NT2/D1 (cell line): Measurements from ENCODE around the gene DTD1.

Source experiments
- DNase-seq: peaks from one replicate; pipeline ENCODE4 v3.0.0-alpha.2; 2011; ENCODE audit warnings: low read depth, low spot score
- H3K27me3 ChIP-seq: 2 replicates; pipeline ENCODE4 v1.6.0; 2011; ENCODE audit warnings: mild to moderate bottlenecking; ENCODE audit not compliant: insufficient read length, insufficient read depth
- H3K36me3 ChIP-seq: 2 replicates; pipeline ENCODE4 v1.6.1; 2011; ENCODE audit warnings: mild to moderate bottlenecking, low read length, mixed read lengths; ENCODE audit not compliant: insufficient read depth, insufficient read length
- H3K4me1 ChIP-seq: 2 replicates; pipeline ENCODE4 v1.5.1; 2011; ENCODE audit not compliant: insufficient read depth, insufficient read length
- H3K4me3 ChIP-seq: 2 replicates; pipeline ENCODE4 v1.5.1; 2011; ENCODE audit warnings: low read depth; ENCODE audit not compliant: insufficient read length
- H3K9ac ChIP-seq: 2 replicates; pipeline ENCODE4 v1.6.0; 2011; ENCODE audit warnings: low read depth; ENCODE audit not compliant: insufficient read length
- H3K9me3 ChIP-seq: 2 replicates; pipeline ENCODE4 v1.5.1; 2011; ENCODE audit warnings: mild to moderate bottlenecking, low read length; ENCODE audit not compliant: insufficient read depth
- SUZ12 ChIP-seq: IDR thresholded peaks from 2 replicates; pipeline ENCODE4 v1.6.1; 2011; ENCODE audit not compliant: insufficient read length, insufficient read depth; ENCODE audit errors: extremely low read depth
- YY1 ChIP-seq: IDR thresholded peaks from 2 replicates; pipeline ENCODE4 v1.6.1; 2011; ENCODE audit not compliant: insufficient read length, insufficient read depth
- ZNF274 ChIP-seq: IDR thresholded peaks from 2 replicates; pipeline ENCODE4 v1.6.1; 2011; ENCODE audit warnings: mild to moderate bottlenecking, low read depth, low read length

The DTD1 gene

GRCh38 chr20:18767676-18768075 is 179.8 kb downstream of the DTD1 start:
- TF ChIP-seq SUZ12 (no peak), ZNF274 (no peak), YY1 (no peak)
- Histone ChIP-seq H3K9me3 (no peaks in the 10 kb centered on the region), H3K36me3 (peaks cover 3% of the 10 kb centered on the region), H3K9ac (no peak overlapping the region), H3K27me3 (no peaks in the 10 kb centered on the region), H3K4me3 (no peak overlapping the region), H3K4me1 (no peaks in the 10 kb centered on the region)
- DNase-seq: no peak

GRCh38 chr20:18773566-18773965 is 185.7 kb downstream of the DTD1 start:
- TF ChIP-seq ZNF274: no peak
- no peak for TF ChIP-seq YY1
- no peak for TF ChIP-seq SUZ12
- Histone ChIP-seq H3K9me3 (no peaks in the 10 kb centered on the region), H3K4me3 (no peak overlapping the region), H3K36me3 (no peaks in the 10 kb centered on the region), H3K4me1 (no peaks in the 10 kb centered on the region), H3K27me3 (no peaks in the 10 kb centered on the region), H3K9ac (no peak overlapping the region)
- no peak for DNase-seq

GRCh38 chr20:18774207-18774606 is 186.4 kb downstream of the DTD1 start:
- DNase-seq: no peak
- H3K9me3 ChIP-seq: no peaks in the 10 kb centered on the region
- no peak for TF ChIP-seq SUZ12
- TF ChIP-seq YY1: no peak
- TF ChIP-seq ZNF274: no peak
- no peaks in the 10 kb centered on the region for H3K27me3 ChIP-seq
- no peaks in the 10 kb centered on the region for H3K4me1 ChIP-seq
- no peak overlapping the region for H3K9ac ChIP-seq
- H3K4me3 ChIP-seq: no peak overlapping the region
- no peaks in the 10 kb centered on the region for H3K36me3 ChIP-seq

- no peak for TF ChIP-seq YY1
- no peak for TF ChIP-seq SUZ12
- DNase-seq: no peak
Observed at GRCh38 chr20:18775633-18776032, 187.8 kb downstream of the DTD1 start.

GRCh38 chr20:18778690-18779392 is 191.0 kb downstream of the DTD1 start:
- DNase-seq: no peak

More at GRCh38 chr20:18775633-18776032, 187.8 kb downstream of the DTD1 start:
- H3K36me3 ChIP-seq: no peaks in the 10 kb centered on the region
- no peaks in the 10 kb centered on the region for H3K27me3 ChIP-seq
- no peaks in the 10 kb centered on the region for H3K4me1 ChIP-seq
- H3K9me3 ChIP-seq: no peaks in the 10 kb centered on the region
- H3K4me3 ChIP-seq: no peak overlapping the region
- H3K9ac ChIP-seq: no peak overlapping the region

GRCh38 chr20:18780385-18781130 is 192.7 kb downstream of the DTD1 start:
- H3K4me3 ChIP-seq: no peak overlapping the region
- H3K36me3 ChIP-seq: no peaks in the 10 kb centered on the region
- H3K9me3 ChIP-seq: no peaks in the 10 kb centered on the region
- no peak for DNase-seq
- H3K9ac ChIP-seq: no peak overlapping the region
- no peaks in the 10 kb centered on the region for H3K4me1 ChIP-seq
- TF ChIP-seq YY1 (no peak), SUZ12 (no peak)
- H3K27me3 ChIP-seq: no peaks in the 10 kb centered on the region

More at GRCh38 chr20:18778690-18779392, 191.0 kb downstream of the DTD1 start:
- Histone ChIP-seq H3K27me3 (no peaks in the 10 kb centered on the region), H3K4me1 (no peaks in the 10 kb centered on the region), H3K9ac (no peak overlapping the region), H3K36me3 (no peaks in the 10 kb centered on the region), H3K4me3 (no peak overlapping the region), H3K9me3 (no peaks in the 10 kb centered on the region)
- TF ChIP-seq YY1: no peak
- TF ChIP-seq ZNF274: no peak
- no peak for TF ChIP-seq SUZ12

- Histone ChIP-seq H3K9me3 (peaks cover under 1% of the 10 kb centered on the region; the same call in 1 of the 2 replicates), H3K9ac (no peak overlapping the region), H3K27me3 (no peaks in the 10 kb centered on the region), H3K4me3 (no peak overlapping the region), H3K4me1 (no peaks in the 10 kb centered on the region), H3K36me3 (no peaks in the 10 kb centered on the region)
- DNase-seq: no peak
- no peak for TF ChIP-seq SUZ12
- TF ChIP-seq ZNF274: no peak
- TF ChIP-seq YY1: no peak
Observed at GRCh38 chr20:18781509-18781908, 193.7 kb downstream of the DTD1 start.
